Subcutaneous adipose tissue (tissue), 4 donors: Measurements from ENCODE around the gene CENPH. TPM values are rescaled to one million over a fixed set of nuclear protein-coding genes. Genes with fewer than 3 reads are reported as not detected.

Experiments
- total RNA-seq, 4 donors: library from RNA; depleted of rRNA; stranded (reverse); fragments of >200 nt; gene quantifications; one replicate each; pipeline ENCODE4 v1.1.0, GENCODE V29; 2016
- TF ChIP-seq, protein P1 (sequence below): fragments of 450-650 bp; IDR thresholded peaks from one replicate; pipeline ENCODE4 v1.5.1; 2016; ENCODE audit warnings: low read depth, mild to moderate bottlenecking, control low read depth, antibody characterized with exemption, moderate library complexity

CENPH gene
- total RNA-seq, 4 donors from 2014 or later = 1.5 to 3.8 (median 2.5) TPM

DNA sequence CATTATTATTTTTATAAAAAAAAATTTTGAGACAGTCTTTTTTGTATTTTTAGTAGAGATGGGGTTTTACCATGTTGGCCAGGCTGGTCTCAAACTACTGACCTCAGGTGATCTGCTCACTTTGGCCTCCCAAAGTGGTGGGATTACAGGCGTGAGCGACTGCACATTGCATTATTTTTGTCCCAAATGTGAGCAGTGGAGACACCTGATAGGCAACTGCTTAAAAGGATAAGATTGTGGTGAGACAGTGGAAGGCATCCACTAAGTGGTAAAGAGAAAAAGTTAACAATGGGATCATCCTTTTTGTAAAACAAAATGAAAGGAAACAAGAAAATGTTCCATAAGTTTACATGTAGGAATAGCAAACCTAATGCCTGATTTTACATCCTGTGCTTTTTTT lies 2.0 kb upstream of the CENPH start:
- TF ChIP-seq, protein P1, sequence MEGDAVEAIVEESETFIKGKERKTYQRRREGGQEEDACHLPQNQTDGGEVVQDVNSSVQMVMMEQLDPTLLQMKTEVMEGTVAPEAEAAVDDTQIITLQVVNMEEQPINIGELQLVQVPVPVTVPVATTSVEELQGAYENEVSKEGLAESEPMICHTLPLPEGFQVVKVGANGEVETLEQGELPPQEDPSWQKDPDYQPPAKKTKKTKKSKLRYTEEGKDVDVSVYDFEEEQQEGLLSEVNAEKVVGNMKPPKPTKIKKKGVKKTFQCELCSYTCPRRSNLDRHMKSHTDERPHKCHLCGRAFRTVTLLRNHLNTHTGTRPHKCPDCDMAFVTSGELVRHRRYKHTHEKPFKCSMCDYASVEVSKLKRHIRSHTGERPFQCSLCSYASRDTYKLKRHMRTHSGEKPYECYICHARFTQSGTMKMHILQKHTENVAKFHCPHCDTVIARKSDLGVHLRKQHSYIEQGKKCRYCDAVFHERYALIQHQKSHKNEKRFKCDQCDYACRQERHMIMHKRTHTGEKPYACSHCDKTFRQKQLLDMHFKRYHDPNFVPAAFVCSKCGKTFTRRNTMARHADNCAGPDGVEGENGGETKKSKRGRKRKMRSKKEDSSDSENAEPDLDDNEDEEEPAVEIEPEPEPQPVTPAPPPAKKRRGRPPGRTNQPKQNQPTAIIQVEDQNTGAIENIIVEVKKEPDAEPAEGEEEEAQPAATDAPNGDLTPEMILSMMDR = no peak

DNA sequence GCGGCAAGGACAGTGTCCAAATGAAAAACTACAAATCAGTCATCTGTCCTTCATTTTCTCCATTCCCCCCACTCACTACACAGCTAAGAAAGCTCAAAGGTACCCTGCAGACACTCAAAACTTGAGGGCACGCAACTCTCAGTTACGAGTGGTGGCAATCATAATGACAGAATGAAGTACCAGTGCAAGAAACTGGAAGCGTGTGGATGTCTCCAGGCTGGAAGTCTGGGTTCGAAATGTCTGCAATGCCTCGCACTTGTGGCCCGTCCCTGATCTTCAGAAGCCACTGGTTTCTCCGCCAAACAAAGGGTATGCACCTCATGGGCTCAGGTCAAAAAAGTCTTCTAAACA lies 597 bp upstream of the CENPH start:
- TF ChIP-seq, protein P1 = no peak

DNA sequence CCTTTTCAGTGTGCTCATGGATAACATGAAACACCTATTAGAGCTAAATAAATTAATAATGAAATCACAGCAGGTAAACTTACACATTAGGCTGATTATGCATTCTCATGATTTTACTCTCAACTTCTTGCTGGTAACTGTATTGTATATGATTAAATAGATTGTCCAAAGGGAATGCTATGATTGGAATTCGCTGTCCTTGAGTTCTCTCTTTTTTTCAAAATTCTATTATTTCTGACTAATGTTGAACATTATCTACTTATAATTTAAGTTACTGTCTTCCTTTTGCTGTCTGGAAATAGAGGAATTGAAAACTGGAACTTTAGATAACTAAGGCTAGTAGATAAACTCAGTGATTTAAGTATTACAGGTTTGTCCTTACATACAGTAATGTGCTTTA lies 13.1 kb downstream of the CENPH start:
- TF ChIP-seq, protein P1 = no peak

DNA sequence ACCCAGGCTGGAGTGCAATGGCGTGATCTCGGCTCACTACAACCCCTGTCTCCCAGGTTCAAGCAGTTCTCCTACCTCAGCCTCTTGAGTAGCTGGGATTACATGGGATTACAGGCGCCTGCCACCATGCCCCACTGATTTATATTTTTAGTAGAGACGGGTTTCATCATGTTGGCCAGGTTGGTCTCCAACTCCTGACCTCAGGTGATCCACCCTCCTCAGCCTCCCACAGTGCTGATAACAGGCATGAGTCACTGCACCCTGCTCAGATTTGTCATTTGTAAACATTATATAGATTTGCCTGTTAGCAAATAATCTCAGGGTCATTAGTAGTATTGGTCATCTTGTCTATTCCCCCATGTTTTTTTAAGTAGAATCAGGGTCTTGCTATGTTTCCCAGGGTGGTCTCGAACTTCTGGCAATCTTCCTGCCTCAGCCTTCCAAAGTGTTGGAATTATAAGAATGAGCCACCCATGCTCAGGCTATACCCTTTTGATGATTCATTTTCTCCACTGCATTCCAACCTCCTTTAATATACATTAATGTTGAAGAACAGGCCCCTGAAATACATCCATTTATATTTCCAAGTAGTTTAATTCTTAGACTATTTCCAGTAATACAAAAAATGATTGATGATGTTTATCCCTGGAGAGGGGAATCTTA lies 17.3 kb downstream of the CENPH start:
- TF ChIP-seq, protein P1 = no peak

DNA sequence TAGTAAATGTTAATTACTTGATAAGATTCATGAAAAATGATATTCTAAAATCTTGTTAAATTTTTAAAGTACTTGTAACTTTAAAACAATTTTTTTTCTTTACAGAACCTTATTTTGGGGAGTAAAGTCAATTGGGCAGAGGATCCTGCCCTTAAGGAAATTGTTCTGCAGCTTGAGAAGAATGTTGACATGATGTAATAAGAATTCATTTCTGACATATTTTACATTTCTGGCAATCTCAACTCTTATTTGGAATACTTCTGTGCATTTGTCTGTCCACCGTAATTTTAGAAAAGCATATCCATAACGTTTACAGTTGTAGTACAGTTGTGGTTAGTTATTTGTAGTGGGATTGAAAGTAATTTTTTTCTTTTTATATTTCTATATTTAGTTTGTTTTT lies 20.2 kb downstream of the CENPH start:
- TF ChIP-seq, protein P1 = no peak

DNA sequence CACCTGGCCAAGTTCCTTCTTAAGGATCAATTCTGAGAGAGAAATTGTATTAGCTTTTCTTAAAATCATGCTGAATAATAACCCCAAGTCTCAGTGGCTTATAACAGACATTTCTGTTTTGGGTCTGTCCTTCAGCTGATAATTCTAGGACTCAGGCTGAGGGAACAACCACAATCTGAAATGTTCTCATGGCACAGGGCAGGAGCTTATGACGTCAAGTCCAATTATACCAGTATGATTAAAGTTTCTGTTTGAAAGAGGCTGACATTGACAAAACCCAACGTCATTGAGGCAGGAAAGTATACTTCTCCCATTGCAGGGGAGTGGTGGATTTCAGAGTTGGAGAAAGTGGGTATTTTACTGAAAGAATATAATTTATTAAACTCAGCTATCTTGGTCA lies 21.8 kb downstream of the CENPH start:
- TF ChIP-seq, protein P1 = no peak

DNA sequence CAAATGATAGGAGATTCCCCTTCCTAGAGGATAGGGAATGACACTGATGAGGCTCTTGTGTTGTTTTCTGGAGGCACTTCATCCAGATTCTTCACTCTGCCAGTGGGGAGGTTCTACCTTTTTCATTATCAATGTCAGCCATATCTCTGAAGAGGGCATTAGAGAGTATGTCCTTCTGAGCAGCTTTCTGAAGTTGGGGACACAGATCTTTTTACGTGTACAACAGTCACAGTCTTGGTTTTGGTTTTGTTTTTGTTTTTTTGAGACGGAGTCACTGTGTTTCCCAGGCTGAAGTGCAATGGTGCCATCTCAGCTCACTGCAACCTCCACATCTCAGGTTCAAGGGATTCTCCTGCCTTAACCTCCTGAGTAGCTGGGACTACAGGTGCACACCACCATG lies 22.6 kb downstream of the CENPH start:
- TF ChIP-seq, protein P1 = no peak
